Kidney (tissue), 14 donors: Measurements from ENCODE around the gene SLC18B1. TPM values are rescaled to one million over a fixed set of nuclear protein-coding genes. Genes with fewer than 3 reads are reported as not detected.

Experiments
- DNase-seq, 5 donors: peaks; one replicate each; pipeline ENCODE4 v3.0.0-alpha.2; 2013 to 2020
- FAIRE-seq: peaks from 2 replicates; lab custom pipeline; 2012; peaks lifted over from hg19 to GRCh38; lab: Jason Lieb, UNC
- H3K27ac ChIP-seq, 2 donors: one replicate each; pipeline ENCODE4 v1.7.0; 2013; ENCODE audit warnings: low read depth in 2 of 2, low read length in 2 of 2, inconsistent platforms in 1 of 2
- H3K27me3 ChIP-seq: one replicate; pipeline ENCODE4 v1.7.1; 2013; ENCODE audit warnings: low read length, inconsistent platforms; ENCODE audit not compliant: control insufficient read depth, insufficient read depth
- H3K36me3 ChIP-seq, 3 donors: one replicate each; pipeline versions ENCODE4 v1.7.0 to v1.7.1; 2013; ENCODE audit warnings: low read length in 3 of 3, control low read depth in 1 of 3, inconsistent platforms in 1 of 3; ENCODE audit not compliant: insufficient read depth in 3 of 3, control insufficient read depth in 2 of 3
- H3K4me1 ChIP-seq, 3 donors: one replicate each; pipeline versions ENCODE4 v1.7.0 to v1.7.1; 2013; ENCODE audit warnings: low read length in 3 of 3, inconsistent platforms in 1 of 3, low read depth in 1 of 3; ENCODE audit not compliant: control insufficient read depth in 2 of 3, insufficient read depth in 2 of 3
- H3K4me3 ChIP-seq, 3 donors: one replicate each; pipeline versions ENCODE4 v1.7.0 to v1.8.1; 2013; ENCODE audit warnings: low read length in 3 of 3, control low read depth in 1 of 3, inconsistent platforms in 1 of 3
- H3K9ac ChIP-seq, 3 donors: one replicate each; pipeline versions ENCODE4 v1.7.0 to v1.7.1; 2013; ENCODE audit warnings: low read length in 3 of 3, control low read depth in 1 of 3, inconsistent platforms in 1 of 3
- H3K9me3 ChIP-seq, 3 donors: one replicate each; pipeline versions ENCODE4 v1.7.0 to v1.7.1; 2013; ENCODE audit warnings: low read length in 3 of 3, control low read depth in 1 of 3, inconsistent platforms in 1 of 3; ENCODE audit not compliant: control insufficient read depth in 2 of 3, insufficient read depth in 1 of 3
- intact Hi-C: fragments of 100-400 bp; cut with DNase I; formaldehyde crosslinking; loops from one replicate; pipeline ENCODE4 v1.11.1; 2022
- polyA plus RNA-seq: library from polyadenylated mRNA; stranded (reverse); fragments of 350-450 nt; fragmentation: Illumina TruSeq; extraction: RNeasy Lipid Tissue Mini Kit (QIAGEN cat#74804); gene quantifications from one replicate; pipeline ENCODE4 v1.2.3, GENCODE V29; 2014; ENCODE audit warnings: low read depth, low replicate concordance; ENCODE audit not compliant: insufficient read depth
- total RNA-seq: library from RNA; stranded (reverse); fragmentation: NEBNext Ultra II Directional; extraction: Animal tissue kit (Norgen Biotek cat#: 25700); gene quantifications from one replicate; pipeline ENCODE4 v1.2.1, GENCODE V29; 2021
- TF ChIP-seq, protein P1 (sequence below): IDR thresholded peaks from 3 replicates; pipeline ENCODE4 v1.5.1; 2012; ENCODE audit warnings: mild to moderate bottlenecking, moderate library complexity, borderline replicate concordance; ENCODE audit not compliant: insufficient read depth; ENCODE audit errors: extremely low read depth
- donor health status: control.
- donor health status: control.
- donor health status: control.
- donor health status: control.
- donor health status: control.
- donor health status: DM: yes; HTN: yes; CAD: no.
- donor health status: Normal renal cell carcinoma (clear cell type).

SLC18B1 gene
- total and polyA plus RNA-seq, 2 donors from 2014 or later: 16.9 to 17.2 TPM

DNA sequence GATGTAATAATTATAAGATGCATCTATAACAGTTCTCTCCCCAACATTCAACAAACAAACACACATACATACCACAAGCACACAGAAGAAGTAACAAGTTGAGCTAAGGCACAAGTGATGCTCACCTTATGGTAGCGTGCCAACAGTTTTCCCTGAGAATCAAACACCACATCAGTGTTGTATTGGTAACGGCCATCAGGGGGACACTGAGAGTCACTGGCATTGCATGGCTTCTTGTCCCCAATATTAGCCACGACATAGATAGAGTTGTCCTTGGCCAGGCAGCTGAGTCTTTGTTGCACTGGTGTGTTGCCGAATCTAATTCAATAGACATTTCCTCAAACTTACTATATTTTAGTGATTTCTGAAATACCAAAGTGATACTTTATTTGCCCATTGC is 69.8 kb downstream of the SLC18B1 start:
- no peaks in the 10 kb centered on the region for H3K27me3 ChIP-seq
- H3K9me3 ChIP-seq: no peaks in the 10 kb centered on the region
- H3K4me3 ChIP-seq: no peak overlapping the region
- H3K36me3 ChIP-seq: no peaks in the 10 kb centered on the region
- TF ChIP-seq, protein P1, sequence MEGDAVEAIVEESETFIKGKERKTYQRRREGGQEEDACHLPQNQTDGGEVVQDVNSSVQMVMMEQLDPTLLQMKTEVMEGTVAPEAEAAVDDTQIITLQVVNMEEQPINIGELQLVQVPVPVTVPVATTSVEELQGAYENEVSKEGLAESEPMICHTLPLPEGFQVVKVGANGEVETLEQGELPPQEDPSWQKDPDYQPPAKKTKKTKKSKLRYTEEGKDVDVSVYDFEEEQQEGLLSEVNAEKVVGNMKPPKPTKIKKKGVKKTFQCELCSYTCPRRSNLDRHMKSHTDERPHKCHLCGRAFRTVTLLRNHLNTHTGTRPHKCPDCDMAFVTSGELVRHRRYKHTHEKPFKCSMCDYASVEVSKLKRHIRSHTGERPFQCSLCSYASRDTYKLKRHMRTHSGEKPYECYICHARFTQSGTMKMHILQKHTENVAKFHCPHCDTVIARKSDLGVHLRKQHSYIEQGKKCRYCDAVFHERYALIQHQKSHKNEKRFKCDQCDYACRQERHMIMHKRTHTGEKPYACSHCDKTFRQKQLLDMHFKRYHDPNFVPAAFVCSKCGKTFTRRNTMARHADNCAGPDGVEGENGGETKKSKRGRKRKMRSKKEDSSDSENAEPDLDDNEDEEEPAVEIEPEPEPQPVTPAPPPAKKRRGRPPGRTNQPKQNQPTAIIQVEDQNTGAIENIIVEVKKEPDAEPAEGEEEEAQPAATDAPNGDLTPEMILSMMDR: no peak
- intact Hi-C loops: no loop called here
- H3K9ac ChIP-seq: no peak overlapping the region
- no peak overlapping the region for H3K27ac ChIP-seq
- no peak for FAIRE-seq
- H3K4me1 ChIP-seq: no peaks in the 10 kb centered on the region
- no peak for DNase-seq

DNA sequence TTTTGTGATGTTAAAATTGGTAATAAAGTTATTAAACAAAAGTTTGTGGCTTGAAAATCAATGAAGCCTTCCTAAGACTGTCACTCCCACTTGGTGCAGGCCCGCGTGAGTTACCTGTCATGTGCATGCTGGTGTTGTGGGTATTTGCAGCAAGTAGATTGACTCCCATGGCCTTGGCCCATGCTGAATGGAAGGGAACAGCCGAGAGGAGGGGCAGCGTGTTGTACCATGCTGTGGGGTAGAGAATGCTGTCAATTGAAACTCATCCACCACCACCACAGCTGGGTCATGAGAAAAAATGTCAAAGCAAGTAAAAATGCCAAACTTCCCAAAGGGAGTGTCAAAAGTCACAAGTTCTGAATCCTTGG is 71.8 kb downstream of the SLC18B1 start:
- no peak for DNase-seq
- Histone ChIP-seq H3K9me3 (no peaks in the 10 kb centered on the region), H3K27me3 (no peaks in the 10 kb centered on the region), H3K27ac (no peak overlapping the region), H3K4me1 (no peaks in the 10 kb centered on the region), H3K4me3 (no peak overlapping the region), H3K9ac (no peak overlapping the region), H3K36me3 (no peaks in the 10 kb centered on the region)
- FAIRE-seq: no peak
- intact Hi-C loops: no loop called here
- TF ChIP-seq, protein P1: no peak

DNA sequence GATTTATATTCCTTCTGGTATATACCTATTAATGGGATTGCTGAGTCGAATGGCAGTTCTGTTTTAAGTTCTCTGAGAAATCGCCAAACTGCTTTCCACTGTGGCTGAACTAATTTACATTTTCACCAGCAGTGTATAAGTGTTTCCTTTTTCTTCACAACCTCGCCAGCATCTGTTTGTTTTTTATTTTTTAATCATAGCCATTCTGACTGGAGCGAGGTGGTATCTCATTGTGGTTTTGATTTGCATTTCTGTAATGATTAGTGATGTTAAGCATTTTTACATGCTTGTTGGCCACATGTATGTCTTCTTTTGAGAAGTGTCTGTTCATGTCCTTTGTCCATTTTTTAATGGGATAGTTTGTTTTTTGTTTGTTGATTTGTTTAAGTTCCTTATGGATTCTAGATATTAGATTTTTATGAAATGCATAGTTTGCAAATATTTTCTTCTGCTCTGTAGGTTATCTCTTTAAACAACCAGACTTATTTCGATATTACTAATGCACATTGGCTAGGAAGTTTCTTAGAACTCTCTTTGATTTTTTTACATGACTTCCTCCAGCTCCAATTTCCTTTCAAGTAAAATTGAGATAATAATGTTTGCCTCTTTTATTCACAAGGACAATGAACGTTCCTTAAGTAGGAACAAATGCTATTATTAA is 72.4 kb downstream of the SLC18B1 start:
- H3K27ac ChIP-seq: no peak overlapping the region
- TF ChIP-seq, protein P1: no peak
- no peaks in the 10 kb centered on the region for H3K4me1 ChIP-seq
- H3K4me3 ChIP-seq: no peak overlapping the region
- H3K36me3 ChIP-seq: no peaks in the 10 kb centered on the region
- H3K9ac ChIP-seq: no peak overlapping the region
- DNase-seq (no peak), FAIRE-seq (no peak)
- intact Hi-C loops: no loop called here
- H3K27me3 ChIP-seq: no peaks in the 10 kb centered on the region
- H3K9me3 ChIP-seq: no peaks in the 10 kb centered on the region

DNA sequence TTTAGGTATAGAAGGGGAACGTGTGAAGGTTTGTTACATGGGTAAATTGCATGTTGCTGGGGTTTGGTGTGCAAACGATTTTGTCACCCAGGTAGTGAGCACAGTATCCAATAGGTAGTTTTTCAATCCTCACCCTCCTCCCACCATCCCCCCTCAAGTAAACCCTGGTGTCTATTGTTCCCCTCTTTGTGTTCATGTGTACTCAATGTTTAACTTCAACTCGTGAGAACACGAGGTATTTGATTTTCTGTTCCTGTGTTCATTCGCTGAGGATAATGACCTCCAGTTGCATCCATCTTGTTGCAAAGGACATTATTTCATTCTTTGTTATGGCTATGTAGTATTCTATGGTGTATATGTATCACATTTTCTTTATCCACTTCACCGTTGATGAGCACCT is 73.0 kb downstream of the SLC18B1 start:
- Histone ChIP-seq H3K27ac (no peak overlapping the region), H3K9ac (no peak overlapping the region), H3K4me1 (no peaks in the 10 kb centered on the region), H3K4me3 (no peak overlapping the region), H3K9me3 (no peaks in the 10 kb centered on the region), H3K27me3 (no peaks in the 10 kb centered on the region), H3K36me3 (no peaks in the 10 kb centered on the region)
- DNase-seq (no peak), FAIRE-seq (no peak)
- intact Hi-C loops: no loop called here
- TF ChIP-seq, protein P1: no peak
